Measurements from ENCODE around the gene LRP8. TPM values are rescaled to one million over a fixed set of nuclear protein-coding genes. Genes with fewer than 3 reads are reported as not detected.

The LRP8 gene
- total and polyA plus RNA-seq, 12 donors, result 0.37 to 4.7 (median 2.2) TPM

DNA sequence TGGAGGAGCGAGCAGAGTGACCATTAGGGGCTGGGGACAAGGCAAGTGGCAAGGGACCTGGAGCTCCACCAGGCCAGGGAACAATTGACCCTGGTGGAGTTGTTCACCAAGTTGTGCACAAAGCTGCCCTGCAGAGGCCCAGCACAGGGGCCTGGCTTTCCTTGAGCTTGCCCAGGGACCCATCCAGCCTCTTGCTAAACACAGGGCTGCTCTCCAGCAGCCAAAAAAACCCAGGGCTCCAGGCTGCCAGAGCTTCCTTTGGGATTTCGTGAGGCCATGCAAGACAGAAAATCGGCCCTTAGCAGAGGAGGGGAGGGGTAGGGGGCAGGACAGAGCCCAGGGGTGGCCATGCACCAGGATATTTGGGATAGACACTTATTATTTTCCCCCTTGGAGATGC is 32.6 kb downstream of the LRP8 start:
- Histone ChIP-seq H3K9me3 (no peaks in the 10 kb centered on the region), H3K36me3 (no peaks in the 10 kb centered on the region), H3K27ac (no peak overlapping the region), H3K4me1 (peaks cover 0 to 30% (median 24%) of the 10 kb centered on the region in 9 donors), H3K27me3 (no peaks in the 10 kb centered on the region), H3K4me3 (no peak overlapping the region)
- intact Hi-C loops (cut with DNase I), result no loop called here
- no peak for ATAC-seq
- TF ChIP-seq, protein P1, sequence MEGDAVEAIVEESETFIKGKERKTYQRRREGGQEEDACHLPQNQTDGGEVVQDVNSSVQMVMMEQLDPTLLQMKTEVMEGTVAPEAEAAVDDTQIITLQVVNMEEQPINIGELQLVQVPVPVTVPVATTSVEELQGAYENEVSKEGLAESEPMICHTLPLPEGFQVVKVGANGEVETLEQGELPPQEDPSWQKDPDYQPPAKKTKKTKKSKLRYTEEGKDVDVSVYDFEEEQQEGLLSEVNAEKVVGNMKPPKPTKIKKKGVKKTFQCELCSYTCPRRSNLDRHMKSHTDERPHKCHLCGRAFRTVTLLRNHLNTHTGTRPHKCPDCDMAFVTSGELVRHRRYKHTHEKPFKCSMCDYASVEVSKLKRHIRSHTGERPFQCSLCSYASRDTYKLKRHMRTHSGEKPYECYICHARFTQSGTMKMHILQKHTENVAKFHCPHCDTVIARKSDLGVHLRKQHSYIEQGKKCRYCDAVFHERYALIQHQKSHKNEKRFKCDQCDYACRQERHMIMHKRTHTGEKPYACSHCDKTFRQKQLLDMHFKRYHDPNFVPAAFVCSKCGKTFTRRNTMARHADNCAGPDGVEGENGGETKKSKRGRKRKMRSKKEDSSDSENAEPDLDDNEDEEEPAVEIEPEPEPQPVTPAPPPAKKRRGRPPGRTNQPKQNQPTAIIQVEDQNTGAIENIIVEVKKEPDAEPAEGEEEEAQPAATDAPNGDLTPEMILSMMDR (IDR thresholded peaks at IDR 0.05), result no peak
- WGBS, 2 donors, result 83 to 94% methylated on average over 3 of the region's 3 CpGs
- DNase-seq, result no peak

DNA sequence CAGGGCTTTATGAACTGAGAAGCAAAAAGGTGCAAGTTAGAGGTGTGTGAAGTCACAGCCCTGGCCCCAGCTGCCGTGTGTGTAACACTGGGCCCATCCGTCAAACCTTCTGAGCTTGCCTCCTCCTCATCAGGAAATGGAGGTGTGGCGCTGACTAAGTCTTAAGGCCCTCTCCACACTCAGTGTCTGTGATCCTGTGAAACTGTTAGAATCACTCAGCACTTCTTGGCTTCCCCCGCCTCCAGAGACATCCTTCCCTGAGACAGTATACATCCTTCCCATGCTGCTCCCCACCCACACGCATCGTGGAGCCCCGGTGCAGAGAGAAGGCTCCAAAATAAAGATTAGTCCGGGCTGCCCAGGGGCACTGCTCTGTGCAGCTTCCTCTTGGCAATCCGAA is 33.3 kb downstream of the LRP8 start:
- Histone ChIP-seq H3K36me3 (no peaks in the 10 kb centered on the region), H3K27me3 (no peaks in the 10 kb centered on the region), H3K4me1 (peaks cover 0 to 30% (median 24%) of the 10 kb centered on the region in 9 donors), H3K27ac (peak overlapping the region in 1 of 10 donors; percentile 6), H3K9me3 (no peaks in the 10 kb centered on the region), H3K4me3 (no peak overlapping the region)
- ATAC-seq, result no peak
- intact Hi-C loops (cut with DNase I), result no loop called here
- TF ChIP-seq, protein P1 (IDR thresholded peaks at IDR 0.05), result no peak
- WGBS, 2 donors, result 68 to 75% methylated on average over 9 of the region's 9 CpGs
- no peak for DNase-seq

DNA sequence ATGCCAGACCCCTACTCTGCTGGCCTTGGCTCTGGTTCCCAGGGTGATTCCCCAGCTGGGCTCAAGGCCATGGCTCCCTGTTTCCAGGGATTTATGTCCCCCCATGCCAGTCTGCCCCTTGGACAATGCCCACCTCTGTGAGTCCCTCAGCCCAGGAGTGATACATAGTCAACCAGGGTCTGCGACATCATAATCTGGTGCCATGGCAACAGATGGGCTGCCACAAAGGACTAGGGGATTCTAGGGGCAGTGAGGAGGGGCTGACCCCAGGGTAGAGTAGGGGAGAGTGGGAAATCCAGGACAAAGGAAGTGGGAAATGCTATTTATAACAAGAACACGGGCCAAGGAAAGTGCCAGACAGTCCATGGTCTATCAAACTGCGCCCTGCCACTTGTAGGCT is 33.8 kb downstream of the LRP8 start:
- TF ChIP-seq, protein P1 (IDR thresholded peaks at IDR 0.05), result no peak
- ATAC-seq, result peak in 1 of 8 donors; percentile 22
- Histone ChIP-seq H3K4me1 (peaks cover 0 to 30% (median 24%) of the 10 kb centered on the region in 9 donors), H3K4me3 (no peak overlapping the region), H3K27me3 (no peaks in the 10 kb centered on the region), H3K27ac (no peak overlapping the region), H3K36me3 (peaks cover 0 to 4% (median 0%) of the 10 kb centered on the region in 9 donors), H3K9me3 (no peaks in the 10 kb centered on the region)
- no peak for DNase-seq
- WGBS, 2 donors, result 67 to 75% methylated on average over 3 of the region's 3 CpGs
- intact Hi-C loops (cut with DNase I), result no loop called here

DNA sequence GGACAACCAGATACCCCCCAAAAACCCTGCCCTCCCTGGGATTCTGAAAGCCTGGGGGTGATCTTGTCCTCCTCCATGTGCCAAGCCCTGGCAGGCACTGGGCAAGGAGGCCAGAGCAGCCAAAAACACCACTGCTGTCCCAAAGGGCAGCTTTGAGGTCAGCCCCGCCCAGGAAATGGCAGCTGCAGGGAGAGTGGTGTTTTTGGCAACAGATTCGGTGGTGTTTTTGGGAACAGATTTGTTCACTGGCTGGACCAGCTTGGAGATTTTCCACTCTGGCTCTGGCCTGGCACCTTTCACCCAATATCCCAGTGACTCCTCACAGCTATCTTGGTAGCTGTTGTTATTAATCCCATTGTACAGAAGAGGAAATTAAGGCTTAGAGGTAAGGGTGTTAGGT is 34.7 kb downstream of the LRP8 start:
- Histone ChIP-seq H3K4me1 (peaks cover 0 to 30% (median 24%) of the 10 kb centered on the region in 9 donors), H3K36me3 (peaks cover 0 to 9% (median 0%) of the 10 kb centered on the region in 9 donors), H3K9me3 (no peaks in the 10 kb centered on the region), H3K27ac (peak overlapping the region in 1 of 10 donors; percentile 4), H3K4me3 (no peak overlapping the region), H3K27me3 (no peaks in the 10 kb centered on the region)
- peak in 1 of 2 donors; percentile 43 for DNase-seq
- TF ChIP-seq, protein P1 (IDR thresholded peaks at IDR 0.05), result no peak
- intact Hi-C loops (cut with DNase I), result no loop called here
- peak in 2 of 8 donors; percentile 24 to 37 for ATAC-seq
- 55 to 64% methylated on average over 2 of the region's 2 CpGs for WGBS, 2 donors

Measured in heart right ventricle (tissue), 16 donors.